ENCODE data around the gene OR8B2.

- TF ChIP-seq POLR2A (IDR thresholded peaks at IDR 0.05) (no peak), CTCF (IDR thresholded peaks at IDR 0.05) (no peak)
Observed at GRCh38 chr11:124359566-124359965, 24.7 kb downstream of the OR8B2 start.
